ENCODE results near the gene DNMT1. TPM values are rescaled to one million over a fixed set of nuclear protein-coding genes. Genes with fewer than 3 reads are reported as not detected.
"Not testable (repeated sequence)": the region's sequence is repeated elsewhere in the genome, so short reads cannot be mapped to it uniquely, and the experiment has no call there.

The DNMT1 gene
- total RNA-seq, 4 donors from 2014 or later, result 29.5 to 80.6 (median 48.4) TPM

DNA sequence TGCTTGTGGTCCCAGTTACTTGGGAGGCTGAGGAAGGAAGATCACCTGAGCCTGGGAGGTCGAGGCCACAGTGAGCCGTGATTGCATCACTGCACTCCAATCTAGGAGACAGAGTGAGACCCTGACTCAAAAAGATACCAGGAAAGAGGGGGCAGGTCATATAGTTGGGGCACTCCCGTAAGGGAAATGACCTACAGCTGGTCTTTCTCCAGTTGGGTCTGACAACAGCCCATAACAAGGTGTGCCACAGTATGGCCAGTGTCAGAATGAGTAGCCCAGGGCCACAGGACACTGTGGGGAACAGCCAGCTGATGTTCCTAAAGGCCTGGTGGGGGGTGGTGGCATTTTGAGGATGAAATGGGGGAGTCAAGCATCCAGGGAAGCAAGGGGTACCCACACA is 10.8 kb downstream of the DNMT1 start:
- Histone ChIP-seq H3K4me1 (peaks cover 3 to 13% (median 12%) of the 10 kb centered on the region in 3 donors), H3K9me3 (no peaks in the 10 kb centered on the region), H3K27me3 (no peaks in the 10 kb centered on the region), H3K4me3 (no peak overlapping the region), H3K27ac (no peak overlapping the region), H3K36me3 (peaks cover 3 to 66% (median 5%) of the 10 kb centered on the region in 3 donors)
- intact Hi-C loops (cut with DNase I), result no loop called here
- TF ChIP-seq, protein P1, sequence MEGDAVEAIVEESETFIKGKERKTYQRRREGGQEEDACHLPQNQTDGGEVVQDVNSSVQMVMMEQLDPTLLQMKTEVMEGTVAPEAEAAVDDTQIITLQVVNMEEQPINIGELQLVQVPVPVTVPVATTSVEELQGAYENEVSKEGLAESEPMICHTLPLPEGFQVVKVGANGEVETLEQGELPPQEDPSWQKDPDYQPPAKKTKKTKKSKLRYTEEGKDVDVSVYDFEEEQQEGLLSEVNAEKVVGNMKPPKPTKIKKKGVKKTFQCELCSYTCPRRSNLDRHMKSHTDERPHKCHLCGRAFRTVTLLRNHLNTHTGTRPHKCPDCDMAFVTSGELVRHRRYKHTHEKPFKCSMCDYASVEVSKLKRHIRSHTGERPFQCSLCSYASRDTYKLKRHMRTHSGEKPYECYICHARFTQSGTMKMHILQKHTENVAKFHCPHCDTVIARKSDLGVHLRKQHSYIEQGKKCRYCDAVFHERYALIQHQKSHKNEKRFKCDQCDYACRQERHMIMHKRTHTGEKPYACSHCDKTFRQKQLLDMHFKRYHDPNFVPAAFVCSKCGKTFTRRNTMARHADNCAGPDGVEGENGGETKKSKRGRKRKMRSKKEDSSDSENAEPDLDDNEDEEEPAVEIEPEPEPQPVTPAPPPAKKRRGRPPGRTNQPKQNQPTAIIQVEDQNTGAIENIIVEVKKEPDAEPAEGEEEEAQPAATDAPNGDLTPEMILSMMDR (IDR thresholded peaks at IDR 0.05), result no peak
- no peak for TF ChIP-seq POLR2A (IDR thresholded peaks at IDR 0.05)
- no peak for DNase-seq
- WGBS, 2 donors, result 65 to 83% methylated on average over 3 of the region's 3 CpGs

DNA sequence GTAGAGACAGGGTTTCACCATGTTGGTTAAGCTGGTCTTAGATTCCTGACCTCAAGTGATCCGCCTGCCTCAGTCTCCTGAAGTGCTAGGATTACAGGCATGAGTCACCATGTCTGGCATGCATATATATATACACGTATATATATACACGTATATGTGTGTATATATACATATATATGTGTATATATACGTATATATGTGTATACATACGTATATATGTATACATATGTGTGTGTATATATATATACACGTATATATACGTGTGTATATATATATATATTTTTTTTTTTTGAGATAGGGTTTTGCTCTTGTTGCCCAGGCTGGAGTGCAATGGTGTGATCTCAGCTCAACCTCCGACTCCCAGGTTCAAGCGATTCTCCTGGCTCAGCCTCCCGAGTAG is 11.9 kb downstream of the DNMT1 start:
- Histone ChIP-seq H3K27me3 (no peaks in the 10 kb centered on the region), H3K36me3 (peaks cover 3 to 75% (median 5%) of the 10 kb centered on the region in 3 donors), H3K27ac (no peak overlapping the region), H3K4me1 (peaks cover 3 to 13% (median 12%) of the 10 kb centered on the region in 3 donors), H3K4me3 (no peak overlapping the region), H3K9me3 (no peaks in the 10 kb centered on the region)
- DNase-seq, result no peak
- WGBS, 2 donors, result 78 to 84% methylated on average over 10 of the region's 10 CpGs
- TF ChIP-seq, protein P1 (IDR thresholded peaks at IDR 0.05), result no peak
- TF ChIP-seq POLR2A (IDR thresholded peaks at IDR 0.05), result no peak
- intact Hi-C loops (cut with DNase I), result no loop called here

DNA sequence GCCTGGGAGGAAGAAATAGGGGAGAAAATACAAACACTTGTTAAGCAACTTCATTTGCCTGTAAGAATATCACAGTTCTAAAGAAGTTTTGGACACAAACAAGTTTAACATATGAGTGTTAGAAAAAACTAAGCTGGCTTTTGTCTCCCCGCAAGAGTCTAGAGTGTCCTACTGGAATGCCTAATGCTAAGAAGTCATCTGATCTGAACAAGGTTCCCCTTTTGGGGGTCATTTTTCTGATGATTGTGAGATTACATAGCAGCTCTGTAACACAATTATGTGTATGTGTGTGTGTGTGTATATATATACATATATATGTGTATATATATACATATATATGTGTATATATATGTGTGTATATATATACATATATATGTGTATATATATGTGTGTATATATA is 12.7 kb downstream of the DNMT1 start:
- DNase-seq, result no peak
- peaks cover 3 to 75% (median 5%) of the 10 kb centered on the region in 3 donors for H3K36me3 ChIP-seq
- no peaks in the 10 kb centered on the region for H3K9me3 ChIP-seq
- H3K4me1 ChIP-seq, result peaks cover 3 to 13% (median 12%) of the 10 kb centered on the region in 3 donors
- intact Hi-C loops (cut with DNase I), result no loop called here
- TF ChIP-seq, protein P1 (IDR thresholded peaks at IDR 0.05), result no peak
- no peak for TF ChIP-seq POLR2A (IDR thresholded peaks at IDR 0.05)
- no peaks in the 10 kb centered on the region for H3K27me3 ChIP-seq
- WGBS, 2 donors, result 84 to 93% methylated on average over 1 of the region's 1 CpG
- H3K4me3 ChIP-seq, result no peak overlapping the region
- H3K27ac ChIP-seq, result no peak overlapping the region

DNA sequence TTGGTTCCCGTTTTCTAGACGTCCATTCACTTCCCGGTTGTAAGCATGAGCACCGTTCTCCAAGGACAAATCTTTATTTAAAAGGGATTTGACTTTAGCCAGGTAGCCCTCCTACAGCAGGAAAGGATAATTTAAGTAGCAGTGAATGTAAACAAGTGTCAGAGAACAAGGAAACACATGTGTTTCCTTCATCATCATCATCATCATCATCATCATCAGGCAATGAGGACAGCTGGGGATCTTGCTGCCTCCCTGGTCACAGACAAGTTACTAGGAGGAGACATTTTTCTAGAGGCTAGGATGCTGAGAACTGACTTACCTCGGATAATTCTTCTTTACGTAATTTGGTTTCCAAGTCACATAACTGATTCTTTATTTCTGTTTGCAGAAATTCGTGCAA is 14.3 kb downstream of the DNMT1 start:
- peaks cover 3 to 75% (median 5%) of the 10 kb centered on the region in 3 donors for H3K36me3 ChIP-seq
- peaks cover 3 to 13% (median 12%) of the 10 kb centered on the region in 3 donors for H3K4me1 ChIP-seq
- no peaks in the 10 kb centered on the region for H3K27me3 ChIP-seq
- TF ChIP-seq POLR2A (IDR thresholded peaks at IDR 0.05), result no peak
- TF ChIP-seq, protein P1 (IDR thresholded peaks at IDR 0.05), result no peak
- intact Hi-C loops (cut with DNase I), result no loop called here
- H3K4me3 ChIP-seq, result no peak overlapping the region
- no peak overlapping the region for H3K27ac ChIP-seq
- 69 to 81% methylated on average over 7 of the region's 7 CpGs for WGBS, 2 donors
- H3K9me3 ChIP-seq, result no peaks in the 10 kb centered on the region
- DNase-seq, result no peak

DNA sequence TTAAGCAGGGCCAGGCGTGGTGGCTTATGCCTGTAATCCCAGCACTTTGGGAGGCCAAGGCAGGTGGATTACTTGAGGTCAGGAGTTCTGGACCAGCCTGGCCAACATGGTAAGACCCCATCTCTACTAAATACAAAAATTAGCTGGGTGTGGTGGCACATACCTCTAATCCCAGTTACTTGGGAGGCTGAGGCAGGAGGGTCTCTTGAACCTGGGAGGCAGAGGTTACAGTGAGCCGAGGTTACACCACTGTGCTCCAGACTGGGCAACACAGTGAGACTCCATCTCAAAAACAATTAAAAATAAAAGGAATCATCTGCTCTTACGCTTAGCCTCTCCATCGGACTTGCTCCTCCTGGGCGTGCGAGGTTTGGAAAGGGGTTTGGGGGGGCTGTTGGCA is 14.7 kb downstream of the DNMT1 start:
- H3K27ac ChIP-seq; H3K4me3 ChIP-seq; intact Hi-C loops (cut with DNase I); DNase-seq; H3K27me3 ChIP-seq; H3K9me3 ChIP-seq: not testable (repeated sequence)
- peaks cover 3 to 12% (median 10%) of the 10 kb centered on the region in 3 donors for H3K4me1 ChIP-seq
- 94 to 95% methylated on average over 5 to 6 of the region's 6 CpGs for WGBS, 2 donors
- peaks cover 3 to 75% (median 5%) of the 10 kb centered on the region in 3 donors for H3K36me3 ChIP-seq

DNA sequence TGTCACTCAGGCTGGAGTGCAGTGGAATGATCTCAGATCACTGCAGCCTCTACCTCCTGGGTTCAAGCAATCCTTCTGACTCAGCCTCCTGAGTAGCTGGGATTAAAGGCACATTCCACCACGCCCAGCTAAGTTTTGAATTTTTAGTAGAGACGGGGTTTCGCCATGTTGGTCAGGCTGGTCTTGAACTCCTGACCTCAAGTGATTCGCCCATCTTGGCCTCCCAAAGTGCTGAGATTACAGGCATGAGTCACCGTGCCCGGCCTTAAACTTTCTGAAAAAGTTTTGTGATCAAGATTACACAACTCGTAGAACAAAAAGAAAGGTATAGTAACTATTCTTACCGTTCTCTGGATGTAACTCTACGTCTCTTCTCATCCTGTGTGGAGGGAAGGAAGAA is 21.2 kb downstream of the DNMT1 start:
- Histone ChIP-seq H3K9me3 (no peaks in the 10 kb centered on the region), H3K36me3 (peaks cover 0 to 99% (median 22%) of the 10 kb centered on the region in 3 donors), H3K27ac (no peak overlapping the region), H3K27me3 (no peaks in the 10 kb centered on the region), H3K4me3 (no peak overlapping the region), H3K4me1 (no peaks in the 10 kb centered on the region)
- DNase-seq, result no peak
- intact Hi-C loops (cut with DNase I), result no loop called here
- no peak for TF ChIP-seq POLR2A (IDR thresholded peaks at IDR 0.05)
- TF ChIP-seq, protein P1 (IDR thresholded peaks at IDR 0.05), result no peak
- 46 to 54% methylated on average over 8 to 9 of the region's 9 CpGs for WGBS, 2 donors

Measured in esophagus squamous epithelium (tissue), 5 donors.